PC-9 (cell line): Measurements from ENCODE around the gene PEX26.

Source experiments
- EZH2 ChIP-seq: fragments of 200-600 bp; sonication (generic); IDR thresholded peaks from 2 replicates; pipeline ENCODE4 v1.8.0; 2017; ENCODE audit warnings: antibody characterized with exemption, low read depth
- TF ChIP-seq, protein P1 (sequence below): fragments of 200-600 bp; sonication (generic); conservative IDR thresholded peaks from 2 replicates; pipeline ENCODE4 v1.6.1; 2017; ENCODE audit warnings: mixed run types, antibody characterized with exemption, mild to moderate bottlenecking, moderate library complexity

- TF ChIP-seq, protein P1, sequence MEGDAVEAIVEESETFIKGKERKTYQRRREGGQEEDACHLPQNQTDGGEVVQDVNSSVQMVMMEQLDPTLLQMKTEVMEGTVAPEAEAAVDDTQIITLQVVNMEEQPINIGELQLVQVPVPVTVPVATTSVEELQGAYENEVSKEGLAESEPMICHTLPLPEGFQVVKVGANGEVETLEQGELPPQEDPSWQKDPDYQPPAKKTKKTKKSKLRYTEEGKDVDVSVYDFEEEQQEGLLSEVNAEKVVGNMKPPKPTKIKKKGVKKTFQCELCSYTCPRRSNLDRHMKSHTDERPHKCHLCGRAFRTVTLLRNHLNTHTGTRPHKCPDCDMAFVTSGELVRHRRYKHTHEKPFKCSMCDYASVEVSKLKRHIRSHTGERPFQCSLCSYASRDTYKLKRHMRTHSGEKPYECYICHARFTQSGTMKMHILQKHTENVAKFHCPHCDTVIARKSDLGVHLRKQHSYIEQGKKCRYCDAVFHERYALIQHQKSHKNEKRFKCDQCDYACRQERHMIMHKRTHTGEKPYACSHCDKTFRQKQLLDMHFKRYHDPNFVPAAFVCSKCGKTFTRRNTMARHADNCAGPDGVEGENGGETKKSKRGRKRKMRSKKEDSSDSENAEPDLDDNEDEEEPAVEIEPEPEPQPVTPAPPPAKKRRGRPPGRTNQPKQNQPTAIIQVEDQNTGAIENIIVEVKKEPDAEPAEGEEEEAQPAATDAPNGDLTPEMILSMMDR = no peak
- no peak for TF ChIP-seq EZH2
Measured at GRCh38 chr22:18112440-18112839, 34.6 kb downstream of the PEX26 start.
